ENCODE measurements around the gene PICALM.

PICALM gene

GRCh38 chr11:86002431-86002830 is 66.5 kb downstream of the PICALM start:
- no peak for TF ChIP-seq CTCF (IDR thresholded peaks at IDR 0.05; ENCODE audit: control insufficient read depth, extremely low read depth, insufficient read depth)
- no peak overlapping the region for H3K4me3 ChIP-seq (ENCODE audit: low read depth, low read length)
- DNase-seq (ENCODE audit: low read depth) = no peak

- no peak for DNase-seq (ENCODE audit: low read depth)
- no peak for TF ChIP-seq CTCF (IDR thresholded peaks at IDR 0.05; ENCODE audit: control insufficient read depth, extremely low read depth, insufficient read depth)
- H3K4me3 ChIP-seq (ENCODE audit: low read depth, low read length) = no peak overlapping the region
These were observed 77.4 kb downstream of the PICALM start for GRCh38 chr11:85991508-85991907.

- no peak for DNase-seq (ENCODE audit: low read depth)
- no peak for TF ChIP-seq CTCF (IDR thresholded peaks at IDR 0.05; ENCODE audit: control insufficient read depth, extremely low read depth, insufficient read depth)
- no peak overlapping the region for H3K4me3 ChIP-seq (ENCODE audit: low read depth, low read length)
These were observed 79.1 kb downstream of the PICALM start for GRCh38 chr11:85989746-85990145.

- no peak for TF ChIP-seq CTCF (IDR thresholded peaks at IDR 0.05; ENCODE audit: control insufficient read depth, extremely low read depth, insufficient read depth)
- no peak overlapping the region for H3K4me3 ChIP-seq (ENCODE audit: low read depth, low read length)
- DNase-seq (ENCODE audit: low read depth) = no peak
These were observed 80.1 kb downstream of the PICALM start for GRCh38 chr11:85988780-85989179.

- no peak for TF ChIP-seq CTCF (IDR thresholded peaks at IDR 0.05; ENCODE audit: control insufficient read depth, extremely low read depth, insufficient read depth)
- H3K4me3 ChIP-seq (ENCODE audit: low read depth, low read length) = no peak overlapping the region
- no peak for DNase-seq (ENCODE audit: low read depth)
These were observed 91.1 kb downstream of the PICALM start for GRCh38 chr11:85977751-85978160.

GRCh38 chr11:85976525-85976924 is 92.4 kb downstream of the PICALM start:
- no peak for DNase-seq (ENCODE audit: low read depth)
- H3K4me3 ChIP-seq (ENCODE audit: low read depth, low read length) = no peak overlapping the region
- no peak for TF ChIP-seq CTCF (IDR thresholded peaks at IDR 0.05; ENCODE audit: control insufficient read depth, extremely low read depth, insufficient read depth)

GRCh38 chr11:85974122-85974521 is 94.8 kb downstream of the PICALM start:
- DNase-seq (ENCODE audit: low read depth) = no peak

More at GRCh38 chr11:85974122-85974521, 94.8 kb downstream of the PICALM start:
- no peak for TF ChIP-seq CTCF (IDR thresholded peaks at IDR 0.05; ENCODE audit: control insufficient read depth, extremely low read depth, insufficient read depth)
- no peak overlapping the region for H3K4me3 ChIP-seq (ENCODE audit: low read depth, low read length)

All from LNCaP clone FGC (cell line).